A549 (cell line): Measurements from ENCODE around the gene MRPL40. TPM values are rescaled to one million over a fixed set of nuclear protein-coding genes. Genes with fewer than 3 reads are reported as not detected.

ENCODE experiments used
- ATAC-seq, 2 experiments: fragments of 200-7000 bp in 1 of 2; fragments of >200 bp in 1 of 2; cut with Nextera tagmentation in 1 of 2; cut with Tn5 transposase in 1 of 2; 3 replicates each; pipeline versions ENCODE4 v1.8.0 to v1.9.1; 2018 to 2020; ENCODE audit warnings: mild to moderate bottlenecking in 1 of 2, moderate library complexity in 1 of 2
- CTCF ChIA-PET: fragments of 300-600 bp; sonication (Branson Sonifier 250); formaldehyde crosslinking; extraction: SDS; loops from one replicate; lab custom pipeline; 2021; ENCODE audit warnings: antibody characterized with exemption, inconsistent platforms; lab: Yijun Ruan, JAX
- POLR2A ChIA-PET: fragments of 350-600 bp; formaldehyde crosslinking; extraction: SDS; loops from one replicate; lab custom pipeline; 2021; ENCODE audit warnings: antibody characterized with exemption, inconsistent platforms; lab: Yijun Ruan, JAX
- DNase-seq, 2 experiments: peaks; one replicate each; pipeline versions ENCODE4 v3.0.0 to v3.0.0-alpha.2; 2011 to 2016; ENCODE audit warnings: low read depth in 1 of 2, low spot score in 1 of 2
- FAIRE-seq: peaks from 2 replicates; lab custom pipeline; 2011; peaks lifted over from hg19 to GRCh38; lab: Jason Lieb, UNC
- H3K27ac ChIP-seq, 2 experiments: fragments of >200 bp; sonication (Bioruptor Twin); formaldehyde crosslinking; 3 replicates each; pipeline ENCODE4 v1.5.1; 2016 to 2017
- H3K4me1 ChIP-seq: fragments of >200 bp; sonication (Bioruptor Twin); formaldehyde crosslinking; 3 replicates; pipeline ENCODE4 v1.6.1; 2016
- H3K4me2 ChIP-seq: fragments of >200 bp; sonication (Bioruptor Twin); formaldehyde crosslinking; 3 replicates; pipeline ENCODE4 v1.6.1; 2016
- H3K4me3 ChIP-seq: fragments of >200 bp; sonication (Bioruptor Twin); formaldehyde crosslinking; 3 replicates; pipeline ENCODE4 v1.5.1; 2016
- H3K9me3 ChIP-seq: fragments of >200 bp; sonication (Bioruptor Twin); formaldehyde crosslinking; 3 replicates; pipeline ENCODE4 v1.6.1; 2016
- CHD2 ChIP-seq: fragments of 150-350 bp; IDR thresholded peaks from 2 replicates; pipeline ENCODE4 v1.6.1; 2014; ENCODE audit warnings: low read length; ENCODE audit not compliant: partially characterized antibody
- ESRRA ChIP-seq: fragments of 150-350 bp; IDR thresholded peaks from 2 replicates; pipeline ENCODE4 v1.6.1; 2014; ENCODE audit warnings: mild to moderate bottlenecking, low read length, borderline replicate concordance
- FOSB ChIP-seq: fragments of 250-450 bp; sonication (Bioruptor Pico); IDR thresholded peaks from 2 replicates; pipeline ENCODE4 v1.5.0; 2020; ENCODE audit warnings: mild to moderate bottlenecking, moderate library complexity
- HEYL ChIP-seq: fragments of 250-450 bp; sonication (Bioruptor Pico); IDR thresholded peaks from 2 replicates; pipeline ENCODE4 v1.8.0; 2021; ENCODE audit warnings: mild to moderate bottlenecking, moderate library complexity
- HOXA7 ChIP-seq: fragments of 250-450 bp; sonication (Bioruptor Pico); IDR thresholded peaks from 2 replicates; pipeline ENCODE4 v1.5.0; 2020; ENCODE audit warnings: mild to moderate bottlenecking, moderate library complexity
- HOXB5 ChIP-seq: fragments of 250-450 bp; sonication (Bioruptor Pico); IDR thresholded peaks from 2 replicates; pipeline ENCODE4 v1.5.0; 2020; ENCODE audit warnings: mild to moderate bottlenecking, moderate library complexity
- KDM5A ChIP-seq: fragments of 200-600 bp; sonication (generic); IDR thresholded peaks from 2 replicates; pipeline ENCODE4 v1.6.1; 2016; ENCODE audit warnings: antibody characterized with exemption, mild to moderate bottlenecking
- MAX ChIP-seq: IDR thresholded peaks from 2 replicates; pipeline ENCODE4 v1.6.1; 2012
- MAZ ChIP-seq: fragments of 150-350 bp; IDR thresholded peaks from 2 replicates; pipeline ENCODE4 v1.6.1; 2014; ENCODE audit warnings: antibody characterized with exemption, low read depth, low read length, borderline replicate concordance
- MYC ChIP-seq: IDR thresholded peaks from 2 replicates; pipeline ENCODE4 v1.6.1; 2012; ENCODE audit warnings: mild to moderate bottlenecking, inconsistent platforms, low read length, improper control_type of control experiment, borderline replicate concordance
- NFE2L2 ChIP-seq: fragments of 150-350 bp; conservative IDR thresholded peaks from 2 replicates; pipeline ENCODE4 v1.6.1; 2014; ENCODE audit warnings: low read length
- NPAS2 ChIP-seq: fragments of 250-450 bp; sonication (Bioruptor Pico); IDR thresholded peaks from 2 replicates; pipeline ENCODE4 v1.8.0; 2022; ENCODE audit warnings: mild to moderate bottlenecking, moderate library complexity, borderline replicate concordance
- PHF8 ChIP-seq: fragments of 200-600 bp; sonication (generic); IDR thresholded peaks from 2 replicates; pipeline ENCODE4 v1.6.1; 2016; ENCODE audit warnings: low read depth, mild to moderate bottlenecking, antibody characterized with exemption, moderate library complexity, borderline replicate concordance
- POLR2A ChIP-seq: IDR thresholded peaks from 2 replicates; pipeline ENCODE4 v1.6.1; 2012; ENCODE audit warnings: mild to moderate bottlenecking, low read length
- RCOR1 ChIP-seq: fragments of 150-350 bp; IDR thresholded peaks from 2 replicates; pipeline ENCODE4 v1.6.1; 2014; ENCODE audit warnings: antibody characterized with exemption, low read length, low read depth
- REST ChIP-seq: fragments of 200-600 bp; sonication (generic); IDR thresholded peaks from 2 replicates; pipeline ENCODE4 v1.6.1; 2016; ENCODE audit warnings: antibody characterized with exemption, mild to moderate bottlenecking, moderate library complexity
- RFX5 ChIP-seq: fragments of 450-650 bp; IDR thresholded peaks from 2 replicates; pipeline ENCODE4 v1.7.1; 2014; ENCODE audit warnings: antibody characterized with exemption, mild to moderate bottlenecking, moderate library complexity
- RNF2 ChIP-seq: fragments of 200-600 bp; sonication (generic); IDR thresholded peaks from 2 replicates; pipeline ENCODE4 v1.6.1; 2016; ENCODE audit warnings: low read depth, mild to moderate bottlenecking, antibody characterized with exemption, moderate library complexity, borderline replicate concordance
- SMC3 ChIP-seq: fragments of >200 bp; sonication (Bioruptor Twin); formaldehyde crosslinking; IDR thresholded peaks from 3 replicates; pipeline ENCODE4 v1.6.1; 2018; ENCODE audit warnings: inconsistent platforms
- TFCP2L1 ChIP-seq: fragments of 250-450 bp; sonication (Bioruptor Pico); IDR thresholded peaks from 2 replicates; pipeline ENCODE4 v1.5.0; 2021; ENCODE audit warnings: mild to moderate bottlenecking
- TP53 ChIP-seq: fragments of 250-450 bp; sonication (Bioruptor Pico); IDR thresholded peaks from 2 replicates; pipeline ENCODE4 v1.5.0; 2021; ENCODE audit warnings: mild to moderate bottlenecking, moderate library complexity
- ZFP36 ChIP-seq: fragments of 450-650 bp; IDR thresholded peaks from 2 replicates; pipeline ENCODE4 v1.6.1; 2014; ENCODE audit warnings: borderline replicate concordance; ENCODE audit not compliant: partially characterized antibody
- ZSCAN20 ChIP-seq: fragments of 250-450 bp; sonication (Bioruptor Pico); IDR thresholded peaks from 2 replicates; pipeline ENCODE4 v1.8.0; 2022; ENCODE audit warnings: mild to moderate bottlenecking, moderate library complexity
- WGBS: methylation state at CpG from one replicate; pipeline ENCODE4 v1.1.6; 2017; ENCODE audit errors: missing lambda C conversion rate; 5-methylcytosine and 5-hydroxymethylcytosine counted together
- polyA plus RNA-seq, 4 experiments: library from polyadenylated mRNA; depleted of rRNA in 3 of 4; stranded (reverse); fragments of >200 nt; fragmentation: RNase III in 1 of 4; extraction: RNeasy Plus Mini Kit Qiagen cat#74134 plus additional on column Dnase treatment in 1 of 4; gene quantifications; 2 replicates in 3 of 4; 3 replicates in 1 of 4; pipeline ENCODE4 v1.2.3, GENCODE V29; 2011 to 2017
- TF ChIP-seq, protein P1 (sequence below): fragments of 250-450 bp; sonication (Bioruptor Pico); IDR thresholded peaks from 2 replicates; pipeline ENCODE4 v1.5.0; 2021; ENCODE audit warnings: mild to moderate bottlenecking, moderate library complexity, borderline replicate concordance
- TF ChIP-seq, protein P2 (sequence below): fragments of 150-350 bp; IDR thresholded peaks from 2 replicates; pipeline ENCODE4 v1.6.1; 2014; ENCODE audit warnings: low read depth, mild to moderate bottlenecking, low read length

The MRPL40 gene
- polyA plus RNA-seq, 2 of the 4 experiments (the other 2 are of a cell fraction), result 32.1 to 45.7 TPM

DNA sequence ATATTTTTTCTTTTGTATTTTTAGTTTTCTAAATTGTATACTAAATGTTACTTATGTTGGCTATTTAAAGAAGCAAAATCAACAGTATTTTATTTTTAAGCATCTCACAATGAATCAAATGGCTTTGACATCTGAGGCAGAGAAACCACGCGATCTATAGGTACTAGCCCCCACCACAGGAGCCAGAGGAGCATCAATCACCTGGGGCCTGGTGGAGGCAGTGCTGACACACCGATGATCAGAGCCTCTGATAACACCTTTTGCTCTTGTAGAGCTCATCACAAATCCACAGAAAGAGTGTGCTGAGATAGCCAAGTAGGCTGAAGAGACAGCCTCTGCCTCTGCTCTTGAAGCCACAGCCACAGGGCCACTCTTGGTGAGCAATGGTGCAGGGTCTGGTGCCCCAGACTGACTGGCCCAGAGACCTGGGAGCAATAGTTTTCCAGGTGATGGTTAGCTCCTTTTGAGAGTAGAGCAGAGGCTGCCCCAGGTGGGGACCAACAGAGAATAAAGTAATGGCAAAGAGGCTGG is 26.0 kb upstream of the MRPL40 start:
- CTCF ChIA-PET, result interaction anchor here (0.9 kb wide), 1 partner anchor 224 kb away, joined by 3 read pairs; no protein-coding TSS in a partner anchor
- TF ChIP-seq, protein P1, sequence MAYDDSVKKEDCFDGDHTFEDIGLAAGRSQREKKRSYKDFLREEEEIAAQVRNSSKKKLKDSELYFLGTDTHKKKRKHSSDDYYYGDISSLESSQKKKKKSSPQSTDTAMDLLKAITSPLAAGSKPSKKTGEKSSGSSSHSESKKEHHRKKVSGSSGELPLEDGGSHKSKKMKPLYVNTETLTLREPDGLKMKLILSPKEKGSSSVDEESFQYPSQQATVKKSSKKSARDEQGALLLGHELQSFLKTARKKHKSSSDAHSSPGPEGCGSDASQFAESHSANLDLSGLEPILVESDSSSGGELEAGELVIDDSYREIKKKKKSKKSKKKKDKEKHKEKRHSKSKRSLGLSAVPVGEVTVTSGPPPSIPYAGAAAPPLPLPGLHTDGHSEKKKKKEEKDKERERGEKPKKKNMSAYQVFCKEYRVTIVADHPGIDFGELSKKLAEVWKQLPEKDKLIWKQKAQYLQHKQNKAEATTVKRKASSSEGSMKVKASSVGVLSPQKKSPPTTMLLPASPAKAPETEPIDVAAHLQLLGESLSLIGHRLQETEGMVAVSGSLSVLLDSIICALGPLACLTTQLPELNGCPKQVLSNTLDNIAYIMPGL (CRISPR knock-in tag), result no peak
- no peak for TF ChIP-seq TP53
- no peak for TF ChIP-seq MYC
- TF ChIP-seq NPAS2, result no peak
- no peak for TF ChIP-seq RFX5
- no peak for TF ChIP-seq POLR2A
- no peak for TF ChIP-seq RCOR1
- no peak for TF ChIP-seq ZSCAN20 (CRISPR knock-in tag)
- TF ChIP-seq CHD2, result no peak
- TF ChIP-seq HOXA7, result no peak
- no peak for TF ChIP-seq KDM5A
- TF ChIP-seq REST, result no peak
- TF ChIP-seq ESRRA, result no peak
- TF ChIP-seq HOXB5 (CRISPR knock-in tag), result no peak
- no peak for TF ChIP-seq MAX
- no peak for TF ChIP-seq MAZ
- Histone ChIP-seq H3K9me3 (no peaks in the 10 kb centered on the region), H3K4me3 (no peak overlapping the region), H3K27ac (no peak overlapping the region), H3K4me2 (no peak overlapping the region), H3K4me1 (no peaks in the 10 kb centered on the region)
- POLR2A ChIA-PET, result no interaction called here
- FAIRE-seq (no peak), DNase-seq (no peak), ATAC-seq (no peak)
- 80% methylated on average over 3 of the region's 3 CpGs for WGBS

GRCh38 chr22:19406846-19407245 is 25.5 kb upstream of the MRPL40 start:
- H3K27ac ChIP-seq, result no peak overlapping the region
- no peak for TF ChIP-seq PHF8
- TF ChIP-seq, protein P2, sequence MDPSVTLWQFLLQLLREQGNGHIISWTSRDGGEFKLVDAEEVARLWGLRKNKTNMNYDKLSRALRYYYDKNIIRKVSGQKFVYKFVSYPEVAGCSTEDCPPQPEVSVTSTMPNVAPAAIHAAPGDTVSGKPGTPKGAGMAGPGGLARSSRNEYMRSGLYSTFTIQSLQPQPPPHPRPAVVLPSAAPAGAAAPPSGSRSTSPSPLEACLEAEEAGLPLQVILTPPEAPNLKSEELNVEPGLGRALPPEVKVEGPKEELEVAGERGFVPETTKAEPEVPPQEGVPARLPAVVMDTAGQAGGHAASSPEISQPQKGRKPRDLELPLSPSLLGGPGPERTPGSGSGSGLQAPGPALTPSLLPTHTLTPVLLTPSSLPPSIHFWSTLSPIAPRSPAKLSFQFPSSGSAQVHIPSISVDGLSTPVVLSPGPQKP, result no peak
- no peak for TF ChIP-seq POLR2A
- TF ChIP-seq TFCP2L1 (CRISPR knock-in tag), result no peak
- TF ChIP-seq TP53, result no peak
- no peak for TF ChIP-seq SMC3
- no peak for TF ChIP-seq HEYL
- no peak for TF ChIP-seq NFE2L2
- TF ChIP-seq RNF2, result no peak
- no peak for TF ChIP-seq MAX
- no peak for TF ChIP-seq ZFP36
- TF ChIP-seq FOSB (CRISPR knock-in tag), result no peak
- CTCF ChIA-PET, result no interaction called here
- POLR2A ChIA-PET, result no interaction called here
- H3K4me3 ChIP-seq, result no peak overlapping the region
- no peaks in the 10 kb centered on the region for H3K9me3 ChIP-seq
- ATAC-seq (no peak), FAIRE-seq (no peak), DNase-seq (no peak)
- no peak overlapping the region for H3K4me2 ChIP-seq
- no peaks in the 10 kb centered on the region for H3K4me1 ChIP-seq
- 79% methylated on average over 4 of the region's 4 CpGs for WGBS
